Stimulated activated memory B cell treated with anti-CD40 and anti-IgM and Interleukin-4, amounts not matched to agents 10 μg/mL and 1 μg/mL and 100 μg/mL, for 72 hours (primary cell): Measurements from ENCODE around the gene MRPL10.
A peak's percentile ranks its signal among the peaks of the same experiment; 100 is the strongest.

ENCODE experiments used
- ATAC-seq: fragments of 150-1000 bp; cut with Tn5 transposase; 2 replicates; pipeline ENCODE4 v1.10.0; 2021
- H3K27ac Mint-ChIP-seq: one replicate; pipeline ENCODE4 v1.8.0; 2022; ENCODE audit warnings: mild to moderate bottlenecking, mixed read lengths
- H3K27me3 Mint-ChIP-seq: one replicate; pipeline ENCODE4 v1.8.0; 2022; ENCODE audit warnings: mixed read lengths
- H3K36me3 Mint-ChIP-seq: one replicate; pipeline ENCODE4 v1.8.0; 2022; ENCODE audit warnings: mixed read lengths
- H3K4me1 Mint-ChIP-seq: one replicate; pipeline ENCODE4 v1.8.0; 2022; ENCODE audit warnings: mixed read lengths
- H3K4me3 Mint-ChIP-seq: one replicate; pipeline ENCODE4 v1.8.0; 2022; ENCODE audit warnings: mild to moderate bottlenecking, moderate library complexity, mixed read lengths
- H3K9me3 Mint-ChIP-seq: one replicate; pipeline ENCODE4 v1.8.0; 2022; ENCODE audit warnings: mixed read lengths

MRPL10 gene

DNA sequence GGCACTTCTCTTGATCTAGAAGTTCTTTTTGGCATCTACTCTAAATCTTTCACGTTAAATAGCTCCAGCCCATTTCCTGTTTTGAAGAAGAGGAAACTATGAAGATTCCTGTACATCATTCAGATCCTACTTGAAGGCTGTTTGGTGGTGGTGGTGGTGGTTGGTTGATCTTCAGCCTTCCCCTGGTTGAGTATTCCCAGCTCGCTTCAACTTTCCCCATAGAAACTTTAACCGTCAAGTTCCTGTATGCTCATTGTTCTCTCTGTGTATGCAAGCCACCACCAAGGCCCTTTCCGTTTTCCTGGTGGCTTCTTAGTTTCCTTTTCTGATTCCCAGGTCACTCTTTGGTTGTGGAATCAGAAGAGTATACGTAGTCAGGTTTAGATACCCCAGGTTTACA lies 3.4 kb upstream of the MRPL10 start:
- Mint-ChIP-seq H3K9me3 (no peaks in the 10 kb centered on the region), H3K4me1 (peaks cover 22% of the 10 kb centered on the region), H3K36me3 (peaks cover 26% of the 10 kb centered on the region), H3K4me3 (no peak overlapping the region), H3K27ac (no peak overlapping the region), H3K27me3 (no peaks in the 10 kb centered on the region)
- ATAC-seq = no peak

DNA sequence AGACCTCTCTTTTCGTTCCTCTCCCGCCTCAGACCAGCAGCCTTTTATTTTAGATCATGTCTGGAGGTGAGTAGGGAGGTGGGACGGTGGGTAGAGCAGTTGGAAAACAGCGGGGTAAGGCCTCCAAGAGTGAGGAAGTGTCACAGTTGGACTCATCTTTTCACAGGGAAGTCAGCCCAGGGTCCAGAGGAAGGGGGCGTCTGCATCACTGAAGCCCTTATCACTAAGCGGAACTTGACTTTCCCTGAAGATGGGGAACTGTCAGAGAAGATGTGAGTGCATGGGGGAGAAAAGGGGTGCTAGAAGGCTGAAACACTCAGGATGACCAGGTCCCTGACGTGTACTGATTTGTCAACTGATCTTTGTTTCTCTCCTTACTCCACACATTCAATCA lies 590 bp upstream of the MRPL10 start:
- Mint-ChIP-seq H3K9me3 (no peaks in the 10 kb centered on the region), H3K27me3 (no peaks in the 10 kb centered on the region), H3K36me3 (peaks cover 18% of the 10 kb centered on the region), H3K4me1 (peaks cover 29% of the 10 kb centered on the region), H3K27ac (peak overlapping the region; percentile 89), H3K4me3 (peak overlapping the region; percentile 93)
- peak; percentile 3 for ATAC-seq

DNA sequence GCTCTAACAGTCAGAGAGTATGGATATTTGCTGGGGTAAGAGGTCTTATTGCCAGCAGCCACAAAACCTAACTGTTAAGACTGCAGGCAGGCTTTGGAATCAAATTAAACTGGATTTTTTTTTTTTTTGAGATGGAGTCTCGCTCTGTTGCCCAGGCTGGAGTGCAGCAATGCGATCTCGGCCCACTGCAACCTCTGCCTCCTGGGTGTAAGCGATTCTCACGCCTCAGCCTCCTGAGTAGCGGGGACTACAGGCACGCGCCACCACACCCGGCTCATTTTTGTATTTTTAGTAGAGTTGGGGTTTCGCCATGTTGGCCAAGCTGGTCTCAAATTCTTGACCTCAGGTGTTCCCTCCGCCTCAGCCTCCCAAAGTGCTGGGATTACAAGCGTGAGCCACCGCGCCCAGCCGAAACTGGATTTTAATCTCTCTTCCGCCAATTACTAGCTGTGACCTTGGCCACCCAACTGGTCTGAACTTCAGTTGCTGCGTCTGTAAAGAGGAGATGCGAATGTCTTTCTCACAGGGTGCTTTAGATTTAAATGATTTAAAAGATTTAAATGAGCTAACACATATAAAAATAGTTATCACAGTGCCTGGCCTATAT lies 842 bp downstream of the MRPL10 start:
- no peaks in the 10 kb centered on the region for H3K9me3 Mint-ChIP-seq
- peaks cover 22% of the 10 kb centered on the region for H3K36me3 Mint-ChIP-seq
- H3K4me3 Mint-ChIP-seq = peak overlapping the region; percentile 93
- peaks cover 29% of the 10 kb centered on the region for H3K4me1 Mint-ChIP-seq
- H3K27me3 Mint-ChIP-seq = no peaks in the 10 kb centered on the region
- H3K27ac Mint-ChIP-seq = peak overlapping the region; percentile 89
- ATAC-seq = no peak

DNA sequence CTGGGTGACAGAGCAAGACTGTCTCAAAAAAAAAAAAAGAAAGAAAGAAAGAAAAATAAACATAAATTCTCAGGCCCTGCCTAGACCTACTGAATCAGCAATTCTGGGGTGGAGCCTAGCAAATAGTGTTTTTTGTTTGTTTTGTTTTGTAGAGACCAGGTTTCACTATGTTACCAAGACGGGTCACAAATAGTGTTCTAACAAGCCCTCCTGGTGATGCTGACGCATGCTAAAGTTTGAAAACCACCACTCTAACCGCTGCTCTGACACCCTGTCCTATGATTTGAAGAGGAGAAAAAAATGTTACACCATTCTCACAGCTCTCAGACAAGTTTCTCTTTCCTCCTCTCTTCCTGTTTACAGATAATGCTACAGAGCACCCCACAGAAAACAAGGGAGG lies 1.5 kb downstream of the MRPL10 start:
- Mint-ChIP-seq H3K4me1 (peaks cover 29% of the 10 kb centered on the region), H3K27ac (no peak overlapping the region), H3K9me3 (no peaks in the 10 kb centered on the region), H3K4me3 (peak overlapping the region; percentile 21), H3K36me3 (peaks cover 25% of the 10 kb centered on the region), H3K27me3 (no peaks in the 10 kb centered on the region)
- no peak for ATAC-seq

GRCh38 chr17:47823519-47823918 lies 7.8 kb downstream of the MRPL10 start:
- Mint-ChIP-seq H3K4me1 (peaks cover 35% of the 10 kb centered on the region), H3K9me3 (no peaks in the 10 kb centered on the region), H3K27me3 (no peaks in the 10 kb centered on the region), H3K4me3 (no peak overlapping the region), H3K27ac (no peak overlapping the region), H3K36me3 (peaks cover 38% of the 10 kb centered on the region)
- no peak for ATAC-seq

- Mint-ChIP-seq H3K9me3 (no peaks in the 10 kb centered on the region), H3K27me3 (no peaks in the 10 kb centered on the region), H3K4me1 (peaks cover 29% of the 10 kb centered on the region), H3K27ac (peak overlapping the region; percentile 92), H3K36me3 (peaks cover 33% of the 10 kb centered on the region), H3K4me3 (no peak overlapping the region)
- no peak for ATAC-seq
Measured at GRCh38 chr17:47822785-47823184, 8.6 kb downstream of the MRPL10 start.

- H3K4me3 Mint-ChIP-seq = peak within 1 kb of the TSS; percentile 94
- peaks cover 29% of the 10 kb centered on the region for H3K4me1 Mint-ChIP-seq
- H3K9me3 Mint-ChIP-seq = no peaks in the 10 kb centered on the region
- H3K27ac Mint-ChIP-seq = peak within 1 kb of the TSS; percentile 92
- peak; percentile 97 for ATAC-seq
- peaks cover 40% of the 10 kb centered on the region for H3K36me3 Mint-ChIP-seq
- H3K27me3 Mint-ChIP-seq = no peaks in the 10 kb centered on the region
Measured at GRCh38 chr17:47821424-47822391, 9.6 kb downstream of the MRPL10 start, which contains the start of gene OSBPL7. TSS of gene OSBPL7 (minus strand) at chr17:47821794. CDS start at chr17:47820278, 1,516 bp downstream.

- Mint-ChIP-seq H3K9me3 (no peaks in the 10 kb centered on the region), H3K4me3 (peak overlapping the region; percentile 94)
Measured at GRCh38 chr17:47821031-47821423, 10.3 kb downstream of the MRPL10 start.

GRCh38 chr17:47820033-47820789 lies 11.1 kb downstream of the MRPL10 start:
- Mint-ChIP-seq H3K27me3 (no peaks in the 10 kb centered on the region), H3K27ac (peak overlapping the region; percentile 92), H3K36me3 (peaks cover 39% of the 10 kb centered on the region), H3K4me3 (peak overlapping the region; percentile 94), H3K9me3 (no peaks in the 10 kb centered on the region), H3K4me1 (peaks cover 29% of the 10 kb centered on the region)
- ATAC-seq = no peak

More at GRCh38 chr17:47821031-47821423, 10.3 kb downstream of the MRPL10 start:
- ATAC-seq = no peak
- Mint-ChIP-seq H3K36me3 (peaks cover 40% of the 10 kb centered on the region), H3K27ac (peak overlapping the region; percentile 92), H3K27me3 (no peaks in the 10 kb centered on the region), H3K4me1 (peaks cover 29% of the 10 kb centered on the region)

- H3K4me3 Mint-ChIP-seq = no peak overlapping the region
- no peak overlapping the region for H3K27ac Mint-ChIP-seq
- ATAC-seq = no peak
- H3K4me1 Mint-ChIP-seq = peaks cover 29% of the 10 kb centered on the region
- peaks cover 41% of the 10 kb centered on the region for H3K36me3 Mint-ChIP-seq
- no peaks in the 10 kb centered on the region for H3K9me3 Mint-ChIP-seq
- no peaks in the 10 kb centered on the region for H3K27me3 Mint-ChIP-seq
Measured at GRCh38 chr17:47819475-47819874, 11.9 kb downstream of the MRPL10 start.

DNA sequence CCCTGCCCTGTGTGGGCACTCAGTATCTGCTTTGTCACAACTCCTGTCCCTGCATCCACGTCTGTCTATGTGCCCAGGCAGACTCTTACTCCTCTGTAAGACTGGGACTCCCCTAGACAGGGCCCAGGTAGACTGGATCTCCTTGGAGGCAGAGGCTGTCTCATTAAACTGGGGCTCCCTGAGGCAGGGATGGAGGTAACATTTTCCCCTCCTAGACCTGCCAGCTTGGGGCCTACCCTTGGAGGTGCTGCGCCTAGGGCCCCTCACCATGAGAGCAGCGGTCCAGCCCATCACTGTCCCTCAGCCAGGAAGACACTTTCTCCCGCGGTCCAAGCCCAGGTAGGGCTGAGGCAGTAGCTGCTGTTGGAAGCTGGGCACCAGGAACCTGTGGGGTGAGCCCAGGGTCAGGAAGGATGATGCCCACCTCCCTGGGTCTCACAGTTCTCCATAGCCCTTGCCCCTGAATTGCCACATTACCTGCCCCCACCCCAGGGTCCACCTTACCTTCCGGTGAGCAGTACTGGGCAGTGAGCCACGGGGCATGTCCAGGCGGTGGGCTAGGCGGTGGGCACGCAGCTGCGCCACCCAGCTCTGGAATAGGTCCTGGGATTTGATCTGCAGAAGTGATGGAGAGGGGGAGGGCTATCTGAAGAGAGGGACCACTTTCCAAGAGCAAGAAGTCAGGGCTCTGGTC lies 13.2 kb downstream of the MRPL10 start:
- Mint-ChIP-seq H3K9me3 (no peaks in the 10 kb centered on the region), H3K4me1 (peaks cover 29% of the 10 kb centered on the region), H3K27me3 (no peaks in the 10 kb centered on the region), H3K27ac (no peak overlapping the region), H3K4me3 (no peak overlapping the region), H3K36me3 (peaks cover 37% of the 10 kb centered on the region)
- ATAC-seq = no peak

DNA sequence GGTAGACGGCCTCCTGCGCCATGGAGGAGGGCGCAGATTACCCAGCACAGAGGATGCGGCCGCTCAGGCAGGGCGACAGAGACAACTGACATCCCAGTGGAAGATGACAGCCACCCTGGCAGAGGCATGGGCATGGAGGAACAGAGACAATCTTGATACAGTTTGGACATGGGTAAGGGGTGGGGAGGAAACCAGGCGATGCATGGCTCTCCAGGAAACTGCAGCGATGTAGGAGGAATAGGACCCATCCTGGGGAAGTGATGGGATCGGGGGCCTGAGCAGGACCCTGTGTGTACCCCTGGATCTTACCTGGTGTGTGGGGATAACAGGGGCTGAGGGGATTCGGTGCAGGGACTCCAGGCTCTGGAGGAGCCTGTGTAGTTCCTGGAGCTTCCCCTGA lies 14.4 kb downstream of the MRPL10 start:
- Mint-ChIP-seq H3K27ac (no peak overlapping the region), H3K9me3 (no peaks in the 10 kb centered on the region), H3K4me3 (no peak overlapping the region), H3K36me3 (peaks cover 46% of the 10 kb centered on the region), H3K4me1 (peaks cover 20% of the 10 kb centered on the region), H3K27me3 (no peaks in the 10 kb centered on the region)
- no peak for ATAC-seq

DNA sequence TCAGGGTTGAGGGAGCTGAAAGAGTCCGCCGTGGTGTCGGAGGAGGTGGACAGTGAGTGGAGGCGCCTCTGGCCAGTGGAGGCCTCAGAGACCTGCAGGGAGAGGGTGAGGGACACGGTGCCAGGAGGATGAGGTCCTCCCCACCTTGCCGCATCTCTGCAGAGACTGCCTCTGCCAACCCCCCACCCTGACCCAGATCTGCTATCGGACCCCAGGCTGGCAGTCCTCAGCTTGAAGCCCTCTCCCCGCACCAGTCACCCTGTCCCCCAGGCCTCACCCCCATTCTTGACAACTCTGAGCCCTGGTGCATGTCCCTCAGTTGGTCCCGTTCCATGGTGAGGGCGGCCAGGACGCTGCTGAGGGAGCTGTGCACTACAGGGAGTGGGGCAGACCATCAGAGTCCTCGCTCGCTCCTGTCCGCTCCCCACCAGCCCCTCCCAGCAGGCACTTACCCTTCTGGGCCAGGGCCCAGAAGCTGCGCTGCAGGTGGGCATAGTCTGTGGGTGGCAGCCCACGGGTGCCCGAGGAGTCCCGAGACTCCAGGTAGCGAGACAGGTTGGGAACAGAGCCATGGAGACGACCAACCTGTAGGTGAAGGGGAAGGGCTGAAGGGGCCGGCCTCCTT lies 15.1 kb downstream of the MRPL10 start:
- H3K27me3 Mint-ChIP-seq = no peaks in the 10 kb centered on the region
- H3K36me3 Mint-ChIP-seq = peaks cover 54% of the 10 kb centered on the region
- no peak overlapping the region for H3K4me3 Mint-ChIP-seq
- no peaks in the 10 kb centered on the region for H3K9me3 Mint-ChIP-seq
- ATAC-seq = no peak
- H3K27ac Mint-ChIP-seq = no peak overlapping the region
- H3K4me1 Mint-ChIP-seq = peaks cover 17% of the 10 kb centered on the region

DNA sequence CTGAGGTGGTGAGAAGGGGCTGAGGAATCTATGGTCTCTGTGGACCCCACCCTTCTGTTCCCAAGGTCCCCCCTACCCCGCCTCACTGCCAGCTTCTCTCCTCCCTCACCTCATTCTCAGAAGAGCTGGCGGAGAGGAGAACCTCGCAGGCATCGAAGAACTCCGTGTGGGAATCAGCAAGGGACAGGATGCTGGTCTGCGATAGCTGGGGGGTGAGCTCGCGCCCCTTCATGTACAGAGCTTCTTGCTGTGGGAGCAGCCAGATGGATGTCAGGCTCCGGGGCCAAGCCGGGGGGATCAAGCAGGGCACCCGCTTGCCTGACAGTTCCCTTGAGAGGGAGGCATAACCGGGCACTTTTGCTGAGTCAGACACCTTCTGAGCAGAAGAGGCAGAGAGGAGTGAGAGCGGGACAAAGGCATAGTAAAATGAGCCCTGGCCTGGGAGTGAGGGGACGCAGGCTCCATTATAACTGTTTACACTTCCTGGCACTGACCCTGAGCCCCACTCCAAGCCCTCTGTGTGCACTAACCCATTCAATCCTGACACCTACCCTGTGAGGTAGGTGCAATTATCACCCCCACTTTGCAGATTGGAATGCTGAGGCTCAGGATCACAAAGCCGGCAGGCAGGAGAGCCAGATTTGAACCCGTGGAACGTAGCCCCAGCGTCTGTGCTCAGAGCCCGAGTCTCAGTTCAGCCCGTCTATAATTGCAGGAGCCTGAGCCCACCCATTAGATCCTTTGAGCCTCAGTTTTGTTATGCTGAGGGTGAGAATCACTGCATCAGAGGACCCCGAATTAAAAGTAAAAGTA lies 16.0 kb downstream of the MRPL10 start:
- Mint-ChIP-seq H3K27me3 (no peaks in the 10 kb centered on the region), H3K4me1 (peaks cover 17% of the 10 kb centered on the region), H3K4me3 (no peak overlapping the region), H3K36me3 (peaks cover 63% of the 10 kb centered on the region), H3K27ac (no peak overlapping the region), H3K9me3 (no peaks in the 10 kb centered on the region)
- ATAC-seq = no peak
